ENCODE results near the gene ADAMTS2. TPM values are rescaled to one million over a fixed set of nuclear protein-coding genes. Genes with fewer than 3 reads are reported as not detected.

ADAMTS2 gene
- total and polyA plus RNA-seq, 2 of the 8 experiments (the other 6 are each of a cell fraction or from before 2014, with no cell fraction given), result 6.6 to 7.3 TPM

DNA sequence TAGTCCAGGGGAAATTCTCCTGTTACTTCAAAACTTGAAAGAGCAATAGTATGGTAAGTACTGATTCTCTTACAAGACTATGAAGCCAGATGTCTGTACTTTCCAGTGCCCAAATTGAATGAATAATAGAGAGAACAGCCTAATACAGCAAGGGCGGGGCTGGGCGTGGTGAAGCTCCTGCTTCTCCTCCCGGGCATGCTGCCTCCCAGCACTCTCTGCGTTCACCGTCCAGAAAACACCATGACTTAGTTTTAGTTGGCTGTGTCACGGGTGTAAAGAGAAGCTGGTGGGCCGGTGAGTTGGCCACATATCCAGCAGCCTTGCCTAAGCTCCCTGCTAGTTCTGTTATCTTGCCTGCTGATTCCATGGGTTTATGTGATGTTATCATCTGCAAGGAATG is 40.7 kb upstream of the ADAMTS2 start (continued):
- TF ChIP-seq, protein P1, sequence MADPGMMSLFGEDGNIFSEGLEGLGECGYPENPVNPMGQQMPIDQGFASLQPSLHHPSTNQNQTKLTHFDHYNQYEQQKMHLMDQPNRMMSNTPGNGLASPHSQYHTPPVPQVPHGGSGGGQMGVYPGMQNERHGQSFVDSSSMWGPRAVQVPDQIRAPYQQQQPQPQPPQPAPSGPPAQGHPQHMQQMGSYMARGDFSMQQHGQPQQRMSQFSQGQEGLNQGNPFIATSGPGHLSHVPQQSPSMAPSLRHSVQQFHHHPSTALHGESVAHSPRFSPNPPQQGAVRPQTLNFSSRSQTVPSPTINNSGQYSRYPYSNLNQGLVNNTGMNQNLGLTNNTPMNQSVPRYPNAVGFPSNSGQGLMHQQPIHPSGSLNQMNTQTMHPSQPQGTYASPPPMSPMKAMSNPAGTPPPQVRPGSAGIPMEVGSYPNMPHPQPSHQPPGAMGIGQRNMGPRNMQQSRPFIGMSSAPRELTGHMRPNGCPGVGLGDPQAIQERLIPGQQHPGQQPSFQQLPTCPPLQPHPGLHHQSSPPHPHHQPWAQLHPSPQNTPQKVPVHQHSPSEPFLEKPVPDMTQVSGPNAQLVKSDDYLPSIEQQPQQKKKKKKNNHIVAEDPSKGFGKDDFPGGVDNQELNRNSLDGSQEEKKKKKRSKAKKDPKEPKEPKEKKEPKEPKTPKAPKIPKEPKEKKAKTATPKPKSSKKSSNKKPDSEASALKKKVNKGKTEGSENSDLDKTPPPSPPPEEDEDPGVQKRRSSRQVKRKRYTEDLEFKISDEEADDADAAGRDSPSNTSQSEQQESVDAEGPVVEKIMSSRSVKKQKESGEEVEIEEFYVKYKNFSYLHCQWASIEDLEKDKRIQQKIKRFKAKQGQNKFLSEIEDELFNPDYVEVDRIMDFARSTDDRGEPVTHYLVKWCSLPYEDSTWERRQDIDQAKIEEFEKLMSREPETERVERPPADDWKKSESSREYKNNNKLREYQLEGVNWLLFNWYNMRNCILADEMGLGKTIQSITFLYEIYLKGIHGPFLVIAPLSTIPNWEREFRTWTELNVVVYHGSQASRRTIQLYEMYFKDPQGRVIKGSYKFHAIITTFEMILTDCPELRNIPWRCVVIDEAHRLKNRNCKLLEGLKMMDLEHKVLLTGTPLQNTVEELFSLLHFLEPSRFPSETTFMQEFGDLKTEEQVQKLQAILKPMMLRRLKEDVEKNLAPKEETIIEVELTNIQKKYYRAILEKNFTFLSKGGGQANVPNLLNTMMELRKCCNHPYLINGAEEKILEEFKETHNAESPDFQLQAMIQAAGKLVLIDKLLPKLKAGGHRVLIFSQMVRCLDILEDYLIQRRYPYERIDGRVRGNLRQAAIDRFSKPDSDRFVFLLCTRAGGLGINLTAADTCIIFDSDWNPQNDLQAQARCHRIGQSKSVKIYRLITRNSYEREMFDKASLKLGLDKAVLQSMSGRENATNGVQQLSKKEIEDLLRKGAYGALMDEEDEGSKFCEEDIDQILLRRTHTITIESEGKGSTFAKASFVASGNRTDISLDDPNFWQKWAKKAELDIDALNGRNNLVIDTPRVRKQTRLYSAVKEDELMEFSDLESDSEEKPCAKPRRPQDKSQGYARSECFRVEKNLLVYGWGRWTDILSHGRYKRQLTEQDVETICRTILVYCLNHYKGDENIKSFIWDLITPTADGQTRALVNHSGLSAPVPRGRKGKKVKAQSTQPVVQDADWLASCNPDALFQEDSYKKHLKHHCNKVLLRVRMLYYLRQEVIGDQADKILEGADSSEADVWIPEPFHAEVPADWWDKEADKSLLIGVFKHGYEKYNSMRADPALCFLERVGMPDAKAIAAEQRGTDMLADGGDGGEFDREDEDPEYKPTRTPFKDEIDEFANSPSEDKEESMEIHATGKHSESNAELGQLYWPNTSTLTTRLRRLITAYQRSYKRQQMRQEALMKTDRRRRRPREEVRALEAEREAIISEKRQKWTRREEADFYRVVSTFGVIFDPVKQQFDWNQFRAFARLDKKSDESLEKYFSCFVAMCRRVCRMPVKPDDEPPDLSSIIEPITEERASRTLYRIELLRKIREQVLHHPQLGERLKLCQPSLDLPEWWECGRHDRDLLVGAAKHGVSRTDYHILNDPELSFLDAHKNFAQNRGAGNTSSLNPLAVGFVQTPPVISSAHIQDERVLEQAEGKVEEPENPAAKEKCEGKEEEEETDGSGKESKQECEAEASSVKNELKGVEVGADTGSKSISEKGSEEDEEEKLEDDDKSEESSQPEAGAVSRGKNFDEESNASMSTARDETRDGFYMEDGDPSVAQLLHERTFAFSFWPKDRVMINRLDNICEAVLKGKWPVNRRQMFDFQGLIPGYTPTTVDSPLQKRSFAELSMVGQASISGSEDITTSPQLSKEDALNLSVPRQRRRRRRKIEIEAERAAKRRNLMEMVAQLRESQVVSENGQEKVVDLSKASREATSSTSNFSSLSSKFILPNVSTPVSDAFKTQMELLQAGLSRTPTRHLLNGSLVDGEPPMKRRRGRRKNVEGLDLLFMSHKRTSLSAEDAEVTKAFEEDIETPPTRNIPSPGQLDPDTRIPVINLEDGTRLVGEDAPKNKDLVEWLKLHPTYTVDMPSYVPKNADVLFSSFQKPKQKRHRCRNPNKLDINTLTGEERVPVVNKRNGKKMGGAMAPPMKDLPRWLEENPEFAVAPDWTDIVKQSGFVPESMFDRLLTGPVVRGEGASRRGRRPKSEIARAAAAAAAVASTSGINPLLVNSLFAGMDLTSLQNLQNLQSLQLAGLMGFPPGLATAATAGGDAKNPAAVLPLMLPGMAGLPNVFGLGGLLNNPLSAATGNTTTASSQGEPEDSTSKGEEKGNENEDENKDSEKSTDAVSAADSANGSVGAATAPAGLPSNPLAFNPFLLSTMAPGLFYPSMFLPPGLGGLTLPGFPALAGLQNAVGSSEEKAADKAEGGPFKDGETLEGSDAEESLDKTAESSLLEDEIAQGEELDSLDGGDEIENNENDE (IDR thresholded peaks at IDR 0.05; ENCODE audit: insufficient replicate concordance, low read length), result no peak
- TF ChIP-seq RFX5 (IDR thresholded peaks at IDR 0.05; ENCODE audit: borderline replicate concordance, low read depth, low read length), result no peak
- no peak for TF ChIP-seq YY1 (IDR thresholded peaks at IDR 0.05; ENCODE audit: low read depth, low read length)
- TF ChIP-seq KDM5A (IDR thresholded peaks at IDR 0.05; ENCODE audit: low read length), result no peak
